ENCODE data around the gene TTC19.
"Not testable (repeated sequence)": the region's sequence is repeated elsewhere in the genome, so short reads cannot be mapped to it uniquely, and the experiment has no call there.

The TTC19 gene

GRCh38 chr17:15966879-15967248, 32.8 kb upstream of the TTC19 start:
- Mint-ChIP-seq H3K4me1 (peaks cover 13 to 23% of the 10 kb centered on the region in 2 donors), H3K9me3 (no peaks in the 10 kb centered on the region), H3K27ac (peak overlapping the region; percentile 74), H3K4me3 (no peak overlapping the region), H3K27me3 (peaks cover 33 to 38% of the 10 kb centered on the region in 2 donors), H3K36me3 (peaks cover 0 to 3% of the 10 kb centered on the region in 2 donors)
- ATAC-seq (replicated peaks), result no peak
- no peak for DNase-seq

GRCh38 chr17:15967706-15968399, 31.8 kb upstream of the TTC19 start:
- ATAC-seq (replicated peaks) (no peak), DNase-seq (no peak)
- H3K27ac Mint-ChIP-seq, result no peak overlapping the region
- H3K27me3 Mint-ChIP-seq, result peaks cover 33 to 38% of the 10 kb centered on the region in 2 donors
- H3K4me1 Mint-ChIP-seq, result peaks cover 13 to 23% of the 10 kb centered on the region in 2 donors
- no peaks in the 10 kb centered on the region for H3K9me3 Mint-ChIP-seq
- H3K36me3 Mint-ChIP-seq, result peaks cover 0 to 3% of the 10 kb centered on the region in 2 donors
- H3K4me3 Mint-ChIP-seq, result no peak overlapping the region

DNA sequence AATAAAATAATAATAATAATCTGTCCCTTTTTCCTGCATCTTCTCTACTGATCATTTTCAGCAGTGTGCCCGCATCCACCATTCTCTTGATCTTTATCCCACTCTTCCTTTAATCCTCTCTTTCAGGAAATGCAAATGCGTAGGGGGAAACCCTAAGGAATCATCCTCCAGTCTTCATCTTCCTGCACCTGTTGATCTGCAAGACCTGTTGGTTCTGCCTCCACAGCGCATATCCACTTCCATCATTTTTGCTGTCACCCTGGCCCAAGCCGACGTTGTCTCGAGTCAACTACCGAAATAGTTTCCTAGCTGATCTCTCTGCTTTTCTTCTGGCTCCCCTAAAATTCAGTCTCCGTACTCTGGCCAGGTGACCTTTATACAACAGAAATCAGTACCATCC, 30.2 kb upstream of the TTC19 start:
- H3K9me3 Mint-ChIP-seq, result no peaks in the 10 kb centered on the region
- peaks cover 33 to 38% of the 10 kb centered on the region in 2 donors for H3K27me3 Mint-ChIP-seq
- DNase-seq, result no peak
- H3K4me3 Mint-ChIP-seq, result no peak overlapping the region
- H3K27ac Mint-ChIP-seq, result no peak overlapping the region
- peaks cover 13 to 25% of the 10 kb centered on the region in 2 donors for H3K4me1 Mint-ChIP-seq
- ATAC-seq (replicated peaks), result no peak
- peaks cover 3 to 11% of the 10 kb centered on the region in 2 donors for H3K36me3 Mint-ChIP-seq

- Mint-ChIP-seq H3K4me3 (no peak overlapping the region), H3K9me3 (no peaks in the 10 kb centered on the region), H3K36me3 (peaks cover 9 to 17% of the 10 kb centered on the region in 2 donors), H3K27ac (no peak overlapping the region), H3K4me1 (peaks cover 9 to 23% of the 10 kb centered on the region in 2 donors), H3K27me3 (peaks cover 27 to 33% of the 10 kb centered on the region in 2 donors)
- ATAC-seq (replicated peaks) (no peak), DNase-seq (no peak)
Measured at GRCh38 chr17:15970500-15970899, 29.1 kb upstream of the TTC19 start.

DNA sequence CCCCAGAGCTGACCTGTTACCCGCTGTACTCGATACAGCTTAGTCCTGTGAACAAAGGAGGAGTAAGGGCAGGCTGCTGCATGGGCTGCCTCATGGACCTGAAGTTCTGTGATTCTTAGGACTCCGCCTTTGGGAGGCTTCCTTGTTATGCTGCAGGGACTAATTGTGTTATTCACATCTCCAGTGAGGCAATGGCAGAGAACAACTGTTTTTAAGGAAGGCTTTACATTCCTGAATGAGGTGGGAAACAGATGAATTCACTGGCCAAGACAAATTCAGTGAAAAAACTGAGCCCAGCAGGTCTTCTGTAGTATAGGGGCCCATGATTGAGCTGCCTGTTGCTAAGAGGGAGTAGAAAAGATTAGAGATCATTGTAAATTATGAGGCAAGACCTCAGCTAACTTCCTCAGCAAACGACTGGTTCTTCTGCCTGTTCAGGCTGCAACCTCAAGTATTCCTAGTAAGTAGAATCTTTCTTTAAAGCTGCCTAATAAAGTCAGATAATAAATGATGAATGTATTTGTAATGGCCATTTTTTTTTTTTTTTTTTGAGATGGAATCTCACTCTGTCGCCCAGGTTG, 28.4 kb upstream of the TTC19 start:
- Mint-ChIP-seq H3K9me3 (no peaks in the 10 kb centered on the region), H3K4me3 (no peak overlapping the region), H3K27ac (no peak overlapping the region), H3K36me3 (peaks cover 9 to 17% of the 10 kb centered on the region in 2 donors), H3K27me3 (peaks cover 26 to 27% of the 10 kb centered on the region in 2 donors), H3K4me1 (peaks cover 6 to 18% of the 10 kb centered on the region in 2 donors)
- ATAC-seq (replicated peaks) (no peak), DNase-seq (no peak)

- Mint-ChIP-seq H3K9me3 (no peaks in the 10 kb centered on the region), H3K36me3 (peaks cover 8 to 21% of the 10 kb centered on the region in 2 donors), H3K27me3 (peaks cover 20 to 23% of the 10 kb centered on the region in 2 donors), H3K27ac (no peak overlapping the region), H3K4me1 (peaks cover 2 to 12% of the 10 kb centered on the region in 2 donors), H3K4me3 (no peak overlapping the region)
- ATAC-seq (replicated peaks), result no peak
- DNase-seq, result no peak
Measured at GRCh38 chr17:15971882-15972281, 27.7 kb upstream of the TTC19 start.

GRCh38 chr17:15972497-15972951, 27.1 kb upstream of the TTC19 start:
- DNase-seq (no peak), ATAC-seq (replicated peaks) (no peak)
- no peaks in the 10 kb centered on the region for H3K9me3 Mint-ChIP-seq
- peaks cover 11 to 26% of the 10 kb centered on the region in 2 donors for H3K36me3 Mint-ChIP-seq
- no peak overlapping the region for H3K27ac Mint-ChIP-seq
- no peak overlapping the region for H3K4me3 Mint-ChIP-seq
- peaks cover 18 to 19% of the 10 kb centered on the region in 2 donors for H3K27me3 Mint-ChIP-seq
- H3K4me1 Mint-ChIP-seq, result peaks cover 2 to 7% of the 10 kb centered on the region in 2 donors

- Mint-ChIP-seq H3K27ac (no peak overlapping the region), H3K4me3 (no peak overlapping the region), H3K27me3 (peaks cover 14% of the 10 kb centered on the region in 2 donors), H3K9me3 (no peaks in the 10 kb centered on the region), H3K36me3 (peaks cover 14 to 30% of the 10 kb centered on the region in 2 donors), H3K4me1 (peaks cover 0 to 4% of the 10 kb centered on the region in 2 donors)
- no peak for DNase-seq
- no peak for ATAC-seq (replicated peaks)
Measured at GRCh38 chr17:15973016-15973415, 26.6 kb upstream of the TTC19 start.

- no peak overlapping the region for H3K4me3 Mint-ChIP-seq
- H3K27me3 Mint-ChIP-seq, result peaks cover 9 to 11% of the 10 kb centered on the region in 2 donors
- no peak overlapping the region for H3K27ac Mint-ChIP-seq
- peaks cover 0 to 4% of the 10 kb centered on the region in 2 donors for H3K4me1 Mint-ChIP-seq
- no peaks in the 10 kb centered on the region for H3K9me3 Mint-ChIP-seq
- ATAC-seq (replicated peaks), result no peak
- peaks cover 16 to 37% of the 10 kb centered on the region in 2 donors for H3K36me3 Mint-ChIP-seq
- DNase-seq, result no peak
Measured at GRCh38 chr17:15973834-15974233, 25.8 kb upstream of the TTC19 start.

- H3K27ac Mint-ChIP-seq, result no peak overlapping the region
- H3K9me3 Mint-ChIP-seq, result no peaks in the 10 kb centered on the region
- no peak overlapping the region for H3K4me3 Mint-ChIP-seq
- peaks cover 36 to 46% of the 10 kb centered on the region in 2 donors for H3K36me3 Mint-ChIP-seq
- ATAC-seq (replicated peaks) (no peak), DNase-seq (no peak)
- no peaks in the 10 kb centered on the region for H3K27me3 Mint-ChIP-seq
- H3K4me1 Mint-ChIP-seq, result peaks cover 14 to 27% of the 10 kb centered on the region in 2 donors
Measured at GRCh38 chr17:15977894-15978293, 21.7 kb upstream of the TTC19 start.

- Mint-ChIP-seq H3K27me3 (no peaks in the 10 kb centered on the region), H3K4me3 (no peak overlapping the region), H3K9me3 (no peaks in the 10 kb centered on the region), H3K27ac (no peak overlapping the region), H3K4me1 (peaks cover 14 to 27% of the 10 kb centered on the region in 2 donors), H3K36me3 (peaks cover 36 to 41% of the 10 kb centered on the region in 2 donors)
- ATAC-seq (replicated peaks) (no peak), DNase-seq (no peak)
Measured at GRCh38 chr17:15978606-15979005, 21.0 kb upstream of the TTC19 start.

GRCh38 chr17:15979013-15979412, 20.6 kb upstream of the TTC19 start:
- not testable (repeated sequence) for ATAC-seq (replicated peaks); H3K4me3 Mint-ChIP-seq; H3K9me3 Mint-ChIP-seq; H3K27ac Mint-ChIP-seq; H3K27me3 Mint-ChIP-seq; DNase-seq
- Mint-ChIP-seq H3K4me1 (peaks cover 14 to 27% of the 10 kb centered on the region in 2 donors), H3K36me3 (peaks cover 39 to 40% of the 10 kb centered on the region in 2 donors)

GRCh38 chr17:15981208-15981607, 18.4 kb upstream of the TTC19 start:
- H3K27ac Mint-ChIP-seq, result no peak overlapping the region
- peaks cover 14 to 22% of the 10 kb centered on the region in 2 donors for H3K4me1 Mint-ChIP-seq
- H3K4me3 Mint-ChIP-seq, result peak overlapping the region in 1 of 2 donors; percentile 15
- no peaks in the 10 kb centered on the region for H3K27me3 Mint-ChIP-seq
- peaks cover 37 to 39% of the 10 kb centered on the region in 2 donors for H3K36me3 Mint-ChIP-seq
- H3K9me3 Mint-ChIP-seq, result no peaks in the 10 kb centered on the region
- ATAC-seq (replicated peaks) (peak; percentile 100), DNase-seq (peak; percentile 11)

DNA sequence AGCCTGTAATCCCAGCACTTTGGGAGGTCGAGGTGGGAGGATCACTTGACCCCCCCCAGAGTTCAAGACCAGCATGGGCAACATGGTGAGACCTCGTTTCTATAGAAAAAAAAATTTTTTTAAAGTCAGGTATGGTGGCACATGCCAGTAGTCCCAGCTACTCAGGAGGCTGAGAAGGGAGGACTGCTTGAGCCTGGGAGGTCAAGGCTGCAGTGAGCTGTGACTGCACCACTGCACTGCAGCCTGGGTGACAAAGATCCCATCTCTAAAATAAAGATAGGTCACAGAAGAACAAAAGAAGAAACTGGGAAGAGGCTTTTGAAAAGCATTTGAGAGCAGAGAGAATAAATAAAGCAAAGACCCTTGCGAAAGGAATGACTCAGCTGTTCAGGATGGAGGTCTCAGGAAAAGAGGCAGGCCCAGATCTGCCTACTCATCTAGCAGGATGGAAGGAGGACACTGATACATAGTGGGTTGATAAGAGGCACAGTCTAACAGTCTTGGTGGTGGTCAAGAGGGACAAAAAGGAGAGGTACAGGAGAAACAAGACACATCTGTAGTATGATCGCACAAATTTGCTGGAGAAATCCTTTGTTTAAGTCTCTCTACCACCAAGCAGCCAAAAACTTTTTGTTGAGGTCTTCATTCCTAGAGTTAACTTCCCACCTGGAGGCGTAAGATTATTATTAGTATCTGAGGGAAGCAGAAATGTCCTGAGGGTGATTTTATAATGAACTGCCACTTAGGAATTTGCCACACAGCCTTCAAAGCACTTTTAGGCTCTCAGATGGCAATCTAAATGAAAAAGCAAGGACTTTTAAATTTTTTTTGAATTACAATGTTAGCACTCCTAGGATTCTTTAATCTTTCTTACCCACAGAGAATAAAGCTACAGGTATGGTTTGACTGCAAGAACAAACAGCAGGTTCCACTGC, 17.7 kb upstream of the TTC19 start:
- no peak overlapping the region for H3K27ac Mint-ChIP-seq
- no peaks in the 10 kb centered on the region for H3K9me3 Mint-ChIP-seq
- DNase-seq (no peak), ATAC-seq (replicated peaks) (peak in 1 of 2 donors; percentile 6)
- H3K4me3 Mint-ChIP-seq, result no peak overlapping the region
- H3K4me1 Mint-ChIP-seq, result peaks cover 14 to 22% of the 10 kb centered on the region in 2 donors
- H3K36me3 Mint-ChIP-seq, result peaks cover 33 to 41% of the 10 kb centered on the region in 2 donors
- H3K27me3 Mint-ChIP-seq, result no peaks in the 10 kb centered on the region
